ENCODE data around the gene NDUFA3. TPM values are rescaled to one million over a fixed set of nuclear protein-coding genes. Genes with fewer than 3 reads are reported as not detected.

The NDUFA3 gene
- total RNA-seq, 6 experiments from 2014 or later = 114 to 173 (median 144) TPM

- H3K27me3 Mint-ChIP-seq (ENCODE audit: insufficient read depth) = no peaks in the 10 kb centered on the region; the same call in none of the 2 replicates
- peaks cover 8% of the 10 kb centered on the region for H3K36me3 Mint-ChIP-seq (ENCODE audit: low read depth)
- H3K27ac Mint-ChIP-seq = no peak overlapping the region
- no peaks in the 10 kb centered on the region for H3K9me3 Mint-ChIP-seq
- no peak overlapping the region for H3K4me3 Mint-ChIP-seq
- no peak for TF ChIP-seq CTCF (IDR thresholded peaks at IDR 0.05)
- H3K4me1 Mint-ChIP-seq (ENCODE audit: low read depth) = no peaks in the 10 kb centered on the region
- no peak for DNase-seq
Measured at GRCh38 chr19:54129617-54129996, 27.0 kb downstream of the NDUFA3 start.

GRCh38 chr19:54133312-54133956 lies 30.8 kb downstream of the NDUFA3 start:
- no peaks in the 10 kb centered on the region for H3K9me3 Mint-ChIP-seq
- no peaks in the 10 kb centered on the region; the same call in 1 of the 2 replicates for H3K27me3 Mint-ChIP-seq (ENCODE audit: insufficient read depth)
- no peak overlapping the region for H3K4me3 Mint-ChIP-seq
- H3K36me3 Mint-ChIP-seq (ENCODE audit: low read depth) = no peaks in the 10 kb centered on the region
- no peak for DNase-seq
- TF ChIP-seq CTCF (IDR thresholded peaks at IDR 0.05) = no peak
- H3K27ac Mint-ChIP-seq = no peak overlapping the region
- peaks cover 10% of the 10 kb centered on the region for H3K4me1 Mint-ChIP-seq (ENCODE audit: low read depth)

- Mint-ChIP-seq H3K4me1 (ENCODE audit: low read depth) (peaks cover 15% of the 10 kb centered on the region), H3K4me3 (no peak overlapping the region), H3K9me3 (no peaks in the 10 kb centered on the region), H3K36me3 (ENCODE audit: low read depth) (no peaks in the 10 kb centered on the region), H3K27me3 (ENCODE audit: insufficient read depth) (no peaks in the 10 kb centered on the region; the same call in 1 of the 2 replicates), H3K27ac (no peak overlapping the region)
- no peak for DNase-seq
- TF ChIP-seq CTCF (IDR thresholded peaks at IDR 0.05) = no peak
Measured at GRCh38 chr19:54133957-54134590, 31.4 kb downstream of the NDUFA3 start.

- peak overlapping the region; percentile 84 for H3K27ac Mint-ChIP-seq
- no peak for DNase-seq
- peak overlapping the region; percentile 90 for H3K4me3 Mint-ChIP-seq
- no peaks in the 10 kb centered on the region for H3K36me3 Mint-ChIP-seq (ENCODE audit: low read depth)
- H3K9me3 Mint-ChIP-seq = no peaks in the 10 kb centered on the region
- peaks cover 35% of the 10 kb centered on the region for H3K4me1 Mint-ChIP-seq (ENCODE audit: low read depth)
- H3K27me3 Mint-ChIP-seq (ENCODE audit: insufficient read depth) = no peaks in the 10 kb centered on the region; the same call in 1 of the 2 replicates
- no peak for TF ChIP-seq CTCF (IDR thresholded peaks at IDR 0.05)
Measured at GRCh38 chr19:54136086-54136863, 33.6 kb downstream of the NDUFA3 start.

- Mint-ChIP-seq H3K27ac (peak overlapping the region; percentile 84), H3K27me3 (ENCODE audit: insufficient read depth) (peaks cover 2% of the 10 kb centered on the region; the same call in 1 of the 2 replicates), H3K9me3 (no peaks in the 10 kb centered on the region), H3K4me1 (ENCODE audit: low read depth) (peaks cover 43% of the 10 kb centered on the region), H3K36me3 (ENCODE audit: low read depth) (peaks cover 4% of the 10 kb centered on the region; the same call in 1 of the 2 replicates), H3K4me3 (peak overlapping the region; percentile 90)
- DNase-seq = peak; percentile 100
- TF ChIP-seq CTCF (IDR thresholded peaks at IDR 0.05) = no peak
Measured at GRCh38 chr19:54136864-54137698, 34.4 kb downstream of the NDUFA3 start.

Measured in HFFc6 (cell line).